Stomach (tissue), 9 donors: ENCODE data around the gene PDGFRB. TPM values are rescaled to one million over a fixed set of nuclear protein-coding genes. Genes with fewer than 3 reads are reported as not detected.

Experiments
- DNase-seq, 2 donors: peaks; one replicate each; pipeline versions ENCODE4 v3.0.0 to v3.0.0-alpha.2; 2013 to 2019
- H3K27ac ChIP-seq, 5 donors: fragments of 200-600 bp in 4 of 5; sonication (generic) in 4 of 5; one replicate each; pipeline ENCODE4 v1.5.1; 2013 to 2019; ENCODE audit warnings: mild to moderate bottlenecking in 1 of 5, moderate library complexity in 1 of 5
- H3K27me3 ChIP-seq, 3 donors: fragments of 200-600 bp; sonication (generic); one replicate each; pipeline ENCODE4 v1.5.1; 2017 to 2019; ENCODE audit warnings: mixed run types in 1 of 3
- H3K36me3 ChIP-seq, 4 donors: fragments of 200-600 bp; sonication (generic); 1 replicate in 3 of 4; 2 replicates in 1 of 4; pipeline ENCODE4 v1.5.1; 2016 to 2019
- H3K4me1 ChIP-seq, 4 donors: fragments of 200-600 bp; sonication (generic); one replicate each; pipeline ENCODE4 v1.5.1; 2016 to 2019
- H3K4me3 ChIP-seq, 4 donors: fragments of 200-600 bp; sonication (generic) in 3 of 4; one replicate each; pipeline ENCODE4 v1.5.1; 2016 to 2019; ENCODE audit warnings: mild to moderate bottlenecking in 1 of 4
- H3K9me3 ChIP-seq, 4 donors: fragments of 200-600 bp; sonication (generic); one replicate each; pipeline ENCODE4 v1.5.1; 2016 to 2019
- EP300 ChIP-seq: sonication (generic); formaldehyde crosslinking; IDR thresholded peaks from one replicate; pipeline ENCODE4 v1.6.1; 2017; ENCODE audit warnings: antibody characterized with exemption
- POLR2A ChIP-seq, 4 donors: fragments of 450-650 bp; IDR thresholded peaks; one replicate each; pipeline ENCODE4 v1.6.1; 2016; ENCODE audit warnings: antibody characterized with exemption in 4 of 4, control low read depth in 2 of 4, mild to moderate bottlenecking in 1 of 4, moderate library complexity in 1 of 4
- POLR2AphosphoS5 ChIP-seq, 3 donors: sonication (generic); formaldehyde crosslinking; IDR thresholded peaks; one replicate each; pipeline ENCODE4 v1.6.1; 2016; ENCODE audit warnings: antibody characterized with exemption in 3 of 3
- WGBS, 5 donors: extraction: QIAGEN DNeasy Blood & Tissue Kit in 3 of 5; methylation state at CpG; one replicate each; pipeline versions ENCODE4 v1.1.5 to v1.1.7; 2013 to 2018; 5-methylcytosine and 5-hydroxymethylcytosine counted together
- intact Hi-C: fragments of 100-400 bp; cut with DNase I; formaldehyde crosslinking; loops from one replicate; pipeline ENCODE4 v1.15.1; 2023; ENCODE audit warnings: low total_unique reads
- polyA plus RNA-seq, 3 donors: library from polyadenylated mRNA; stranded (reverse); fragments of 200-250 nt; gene quantifications; one replicate each; pipeline ENCODE4 v1.2.3, GENCODE V29; 2013
- total RNA-seq, 5 donors: library from RNA; depleted of rRNA; stranded (reverse); fragments of >200 nt; gene quantifications; one replicate each; pipeline versions ENCODE4 v1.1.0 to v1.2.3, GENCODE V29; 2014 to 2016
- TF ChIP-seq, protein P1 (sequence below), 7 experiments: fragments of 450-650 bp in 4 of 7; fragments of 200-600 bp in 3 of 7; sonication (generic) in 3 of 7; IDR thresholded peaks; one replicate each; pipeline ENCODE4 v1.5.1; 2016 to 2019; ENCODE audit warnings: antibody characterized with exemption in 7 of 7, control low read depth in 2 of 7, mild to moderate bottlenecking in 1 of 7
- donor health status: healthy with polysubstance abuse.
- donor health status: Bipolar disorder and iron deficiency.
- donor health status: healthy.

PDGFRB gene
- total and polyA plus RNA-seq, 8 donors = 4.7 to 71.2 (median 34.6) TPM

DNA sequence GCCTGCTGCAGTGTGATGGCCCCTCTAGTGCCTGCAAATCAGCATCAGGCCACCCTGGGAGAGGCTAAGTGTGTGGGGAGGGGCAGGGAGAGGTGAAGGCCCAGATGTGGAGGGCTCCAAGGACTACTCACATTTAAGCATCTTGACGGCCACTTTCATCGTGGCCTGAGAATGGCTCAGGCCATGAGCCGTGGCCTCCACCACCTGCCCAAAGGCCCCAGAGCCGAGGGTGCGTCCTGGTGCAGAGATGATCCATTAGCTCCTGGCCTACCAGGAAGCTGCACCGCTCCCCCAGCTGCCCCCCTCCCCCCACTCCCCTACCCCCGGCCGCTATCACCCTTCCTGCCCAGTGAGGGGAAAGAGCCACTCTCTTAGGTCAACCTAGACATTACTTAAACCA lies 31.0 kb downstream of the PDGFRB start:
- Histone ChIP-seq H3K36me3 (peaks cover 19 to 86% (median 72%) of the 10 kb centered on the region in 4 donors), H3K9me3 (no peaks in the 10 kb centered on the region), H3K27ac (no peak overlapping the region), H3K4me1 (peaks cover 1 to 8% (median 2%) of the 10 kb centered on the region in 4 donors), H3K27me3 (no peaks in the 10 kb centered on the region), H3K4me3 (no peak overlapping the region)
- no peak for DNase-seq
- intact Hi-C loops = no loop called here
- TF ChIP-seq, protein P1, sequence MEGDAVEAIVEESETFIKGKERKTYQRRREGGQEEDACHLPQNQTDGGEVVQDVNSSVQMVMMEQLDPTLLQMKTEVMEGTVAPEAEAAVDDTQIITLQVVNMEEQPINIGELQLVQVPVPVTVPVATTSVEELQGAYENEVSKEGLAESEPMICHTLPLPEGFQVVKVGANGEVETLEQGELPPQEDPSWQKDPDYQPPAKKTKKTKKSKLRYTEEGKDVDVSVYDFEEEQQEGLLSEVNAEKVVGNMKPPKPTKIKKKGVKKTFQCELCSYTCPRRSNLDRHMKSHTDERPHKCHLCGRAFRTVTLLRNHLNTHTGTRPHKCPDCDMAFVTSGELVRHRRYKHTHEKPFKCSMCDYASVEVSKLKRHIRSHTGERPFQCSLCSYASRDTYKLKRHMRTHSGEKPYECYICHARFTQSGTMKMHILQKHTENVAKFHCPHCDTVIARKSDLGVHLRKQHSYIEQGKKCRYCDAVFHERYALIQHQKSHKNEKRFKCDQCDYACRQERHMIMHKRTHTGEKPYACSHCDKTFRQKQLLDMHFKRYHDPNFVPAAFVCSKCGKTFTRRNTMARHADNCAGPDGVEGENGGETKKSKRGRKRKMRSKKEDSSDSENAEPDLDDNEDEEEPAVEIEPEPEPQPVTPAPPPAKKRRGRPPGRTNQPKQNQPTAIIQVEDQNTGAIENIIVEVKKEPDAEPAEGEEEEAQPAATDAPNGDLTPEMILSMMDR (IDR thresholded peaks at IDR 0.05) = no peak
- no peak for TF ChIP-seq EP300
- TF ChIP-seq POLR2AphosphoS5 (IDR thresholded peaks at IDR 0.05) = no peak
- TF ChIP-seq POLR2A (IDR thresholded peaks at IDR 0.05) = no peak
- 79 to 95% (median 84%) methylated on average over 8 of the region's 8 CpGs for WGBS, 5 donors

DNA sequence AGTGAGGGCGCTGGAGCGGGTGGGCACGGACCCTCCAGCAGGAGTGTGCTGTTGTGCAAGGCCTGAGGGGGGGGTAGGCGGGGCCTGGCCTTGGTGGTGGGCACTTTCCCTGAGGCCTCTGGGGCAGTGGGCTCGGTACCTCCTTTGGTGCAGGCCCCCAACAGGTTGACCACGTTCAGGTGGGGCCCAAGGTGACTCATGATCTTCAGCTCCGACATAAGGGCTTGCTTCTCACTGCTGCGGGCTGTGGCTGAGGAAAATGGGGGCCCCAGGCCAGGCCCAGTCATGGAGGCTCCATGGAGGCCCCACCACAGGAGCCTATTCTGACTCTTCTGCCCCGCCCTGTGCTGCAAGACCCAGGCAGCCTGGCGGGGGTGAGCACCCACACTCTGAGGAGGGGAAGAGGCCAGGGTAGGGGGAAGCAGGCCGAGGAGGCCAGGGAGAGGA lies 31.5 kb downstream of the PDGFRB start:
- Histone ChIP-seq H3K9me3 (no peaks in the 10 kb centered on the region), H3K36me3 (peaks cover 20 to 86% (median 72%) of the 10 kb centered on the region in 4 donors), H3K27ac (no peak overlapping the region), H3K27me3 (no peaks in the 10 kb centered on the region), H3K4me3 (no peak overlapping the region), H3K4me1 (peaks cover 0 to 6% (median 0%) of the 10 kb centered on the region in 4 donors)
- TF ChIP-seq, protein P1 (IDR thresholded peaks at IDR 0.05) = no peak
- no peak for TF ChIP-seq POLR2AphosphoS5 (IDR thresholded peaks at IDR 0.05)
- TF ChIP-seq POLR2A (IDR thresholded peaks at IDR 0.05) = no peak
- TF ChIP-seq EP300 = no peak
- intact Hi-C loops = no loop called here
- WGBS, 5 donors = 73 to 85% (median 81%) methylated on average over 9 to 11 of the region's 11 CpGs
- DNase-seq = no peak

DNA sequence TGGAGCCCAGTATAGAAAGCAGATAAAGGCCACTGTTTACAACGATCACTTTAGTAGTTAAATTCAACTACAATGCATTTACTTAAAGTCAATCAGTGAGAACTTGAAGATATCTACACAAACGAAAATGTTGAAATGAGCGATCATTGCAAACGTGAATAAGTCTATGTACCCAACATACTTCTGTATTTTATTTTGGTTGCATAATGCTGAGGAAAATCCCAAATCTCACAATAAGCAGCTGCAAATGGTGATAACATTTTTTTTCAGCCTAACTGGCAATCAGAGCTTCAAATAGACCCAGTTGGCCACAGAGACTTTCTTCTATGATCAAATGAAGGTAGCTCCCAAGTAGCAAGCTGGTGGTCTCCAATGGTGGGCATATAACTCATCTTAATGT lies 32.1 kb downstream of the PDGFRB start:
- Histone ChIP-seq H3K4me1 (peaks cover 0 to 6% (median 0%) of the 10 kb centered on the region in 4 donors), H3K36me3 (peaks cover 20 to 87% (median 73%) of the 10 kb centered on the region in 4 donors), H3K27ac (no peak overlapping the region), H3K4me3 (no peak overlapping the region), H3K9me3 (no peaks in the 10 kb centered on the region), H3K27me3 (no peaks in the 10 kb centered on the region)
- TF ChIP-seq POLR2AphosphoS5 (IDR thresholded peaks at IDR 0.05) (no peak), EP300 (no peak), POLR2A (IDR thresholded peaks at IDR 0.05) (no peak)
- TF ChIP-seq, protein P1 (IDR thresholded peaks at IDR 0.05) = no peak
- no peak for DNase-seq
- intact Hi-C loops = no loop called here
- WGBS, 5 donors = 36 to 65% (median 55%) methylated on average over 4 of the region's 4 CpGs

DNA sequence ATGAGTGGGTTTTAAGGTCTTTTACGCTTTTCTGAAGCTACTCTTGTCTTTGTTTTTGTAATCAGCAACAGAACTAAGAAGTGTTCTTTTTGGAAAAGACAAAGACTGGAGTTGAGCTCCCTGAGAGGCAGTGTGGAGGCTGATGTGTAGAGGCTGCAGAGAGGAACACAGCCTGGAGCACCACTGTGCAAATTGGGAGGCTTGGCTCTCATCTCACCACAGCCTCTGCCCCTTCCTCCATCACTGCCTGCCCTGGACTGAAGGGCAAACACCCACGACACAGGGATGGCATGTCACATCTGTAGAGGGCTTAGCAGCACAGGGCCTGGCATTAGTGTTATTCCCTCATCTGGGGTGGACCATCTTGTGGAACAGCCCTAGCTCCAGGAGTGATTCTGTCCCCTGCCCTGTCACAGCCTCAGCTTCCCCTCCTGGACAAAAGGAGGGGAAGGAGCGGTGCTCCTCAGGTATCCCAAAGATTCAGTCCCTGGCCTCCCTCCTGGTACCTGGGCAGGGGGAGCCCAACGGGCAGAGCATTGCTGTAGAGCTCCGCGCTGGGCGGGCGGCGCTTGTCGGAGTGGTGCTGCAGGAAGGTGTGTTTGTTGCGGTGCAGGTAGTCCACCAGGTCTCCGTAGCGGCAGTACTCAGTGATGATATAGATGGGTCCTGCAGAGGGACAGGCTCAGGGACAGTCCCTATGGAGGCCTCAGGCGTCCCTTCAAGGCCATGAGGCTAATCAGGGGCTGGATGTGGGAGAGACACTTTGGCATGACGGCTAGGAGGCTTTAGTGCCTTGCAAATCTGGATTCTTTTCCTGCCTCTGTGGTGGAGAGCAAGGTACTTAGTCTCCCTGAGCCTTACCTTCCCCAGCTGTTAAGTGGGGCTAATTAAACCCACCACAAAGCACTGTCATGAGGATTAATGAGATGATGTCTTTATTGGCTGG lies 32.8 kb downstream of the PDGFRB start:
- H3K36me3 ChIP-seq = peaks cover 20 to 92% (median 79%) of the 10 kb centered on the region in 4 donors
- H3K4me3 ChIP-seq = no peak overlapping the region
- no peak overlapping the region for H3K27ac ChIP-seq
- 90 to 94% (median 92%) methylated on average over 14 to 15 of the region's 15 CpGs for WGBS, 5 donors
- intact Hi-C loops = no loop called here
- no peaks in the 10 kb centered on the region for H3K27me3 ChIP-seq
- no peak for DNase-seq
- no peaks in the 10 kb centered on the region for H3K9me3 ChIP-seq
- peaks cover 0 to 6% (median 0%) of the 10 kb centered on the region in 4 donors for H3K4me1 ChIP-seq
- TF ChIP-seq POLR2A (IDR thresholded peaks at IDR 0.05) (no peak), EP300 (no peak), POLR2AphosphoS5 (IDR thresholded peaks at IDR 0.05) (no peak)
- TF ChIP-seq, protein P1 (IDR thresholded peaks at IDR 0.05) = no peak
